A673 (cell line): Measurements from ENCODE around the gene TACC2. TPM values are rescaled to one million over a fixed set of nuclear protein-coding genes. Genes with fewer than 3 reads are reported as not detected.
"Not testable (repeated sequence)": the region's sequence is repeated elsewhere in the genome, so short reads cannot be mapped to it uniquely, and the experiment has no call there.

Experiments
- BruUV-seq: library from RNA; stranded (reverse); fragments of 400-500 nt; replicated peaks from 2 replicates; lab custom pipeline; 2021; lab: Mats Ljungman, UMichigan
- CTCF ChIA-PET: fragments of 300-600 bp; sonication (Branson Sonifier 250); formaldehyde crosslinking; loops from one replicate; lab custom pipeline; 2022; ENCODE audit warnings: antibody characterized with exemption; lab: Charles Lee
- POLR2A ChIA-PET: fragments of 300-600 bp; sonication (Branson Sonifier 250); formaldehyde crosslinking; loops from one replicate; lab custom pipeline; 2022; ENCODE audit warnings: antibody characterized with exemption; ENCODE audit not compliant: low non-redundant PET; lab: Charles Lee
- DNase-seq: peaks from one replicate; pipeline ENCODE4 v3.0.0-alpha.2; 2015; ENCODE audit warnings: low spot score
- H3K27ac ChIP-seq: fragments of 200-600 bp; sonication (generic); 2 replicates; pipeline ENCODE4 v1.5.1; 2016; ENCODE audit warnings: mixed run types, low read depth, mild to moderate bottlenecking, mixed read lengths, antibody characterized with exemption, low read length; ENCODE audit not compliant: poor library complexity, severe bottlenecking
- H3K27me3 ChIP-seq: fragments of 200-600 bp; sonication (generic); replicated peaks from 2 replicates; pipeline ENCODE4 v1.6.1; 2017; ENCODE audit warnings: mixed run types, low read depth, mild to moderate bottlenecking, mixed read lengths, antibody characterized with exemption, low read length; ENCODE audit not compliant: insufficient read depth, poor library complexity
- H3K36me3 ChIP-seq: fragments of 200-600 bp; sonication (generic); 2 replicates; pipeline ENCODE4 v1.6.1; 2016; ENCODE audit warnings: mixed run types, mild to moderate bottlenecking, mixed read lengths, antibody characterized with exemption, low read length; ENCODE audit not compliant: insufficient read depth, poor library complexity, severe bottlenecking
- H3K4me1 ChIP-seq: fragments of 200-600 bp; sonication (generic); 2 replicates; pipeline ENCODE4 v1.6.1; 2017; ENCODE audit warnings: mixed run types, mild to moderate bottlenecking, mixed read lengths, antibody characterized with exemption, low read length; ENCODE audit not compliant: insufficient read depth, poor library complexity, severe bottlenecking
- H3K4me3 ChIP-seq: fragments of 200-600 bp; sonication (generic); 2 replicates; pipeline ENCODE4 v1.5.1; 2016; ENCODE audit warnings: low read depth, mixed run types, mild to moderate bottlenecking, mixed read lengths, low read length; ENCODE audit not compliant: poor library complexity, severe bottlenecking
- H3K9me3 ChIP-seq: fragments of 200-600 bp; sonication (generic); 2 replicates; pipeline ENCODE4 v1.6.1; 2016; ENCODE audit warnings: mixed run types, low read depth, mild to moderate bottlenecking, mixed read lengths, antibody characterized with exemption, low read length; ENCODE audit not compliant: poor library complexity, severe bottlenecking
- EZH2 ChIP-seq: fragments of 200-600 bp; sonication (generic); IDR thresholded peaks from 2 replicates; pipeline ENCODE4 v1.6.1; 2017; ENCODE audit warnings: borderline replicate concordance, low read depth, mild to moderate bottlenecking, mixed read lengths, antibody characterized with exemption, low read length; ENCODE audit not compliant: poor library complexity, severe bottlenecking
- intact Hi-C: fragments of 100-400 bp; cut with micrococcal nuclease; formaldehyde crosslinking; loops from one replicate; pipeline ENCODE4 v1.10.0; 2022; ENCODE audit not compliant: unreplicated experiment
- total RNA-seq: library from RNA; stranded (reverse); gene quantifications from 2 replicates; pipeline ENCODE4 v1.2.3, GENCODE V29; 2021
- TF ChIP-seq, protein P1 (sequence below): fragments of 300-800, 200-600 bp; sonication (generic); conservative IDR thresholded peaks from 2 replicates; pipeline ENCODE4 v1.5.1; 2017; ENCODE audit warnings: low read depth, mild to moderate bottlenecking, antibody characterized with exemption, low read length, moderate library complexity, mixed read lengths

Gene TACC2
- total RNA-seq, 1 experiment from 2014 or later, result 0.62 TPM

DNA sequence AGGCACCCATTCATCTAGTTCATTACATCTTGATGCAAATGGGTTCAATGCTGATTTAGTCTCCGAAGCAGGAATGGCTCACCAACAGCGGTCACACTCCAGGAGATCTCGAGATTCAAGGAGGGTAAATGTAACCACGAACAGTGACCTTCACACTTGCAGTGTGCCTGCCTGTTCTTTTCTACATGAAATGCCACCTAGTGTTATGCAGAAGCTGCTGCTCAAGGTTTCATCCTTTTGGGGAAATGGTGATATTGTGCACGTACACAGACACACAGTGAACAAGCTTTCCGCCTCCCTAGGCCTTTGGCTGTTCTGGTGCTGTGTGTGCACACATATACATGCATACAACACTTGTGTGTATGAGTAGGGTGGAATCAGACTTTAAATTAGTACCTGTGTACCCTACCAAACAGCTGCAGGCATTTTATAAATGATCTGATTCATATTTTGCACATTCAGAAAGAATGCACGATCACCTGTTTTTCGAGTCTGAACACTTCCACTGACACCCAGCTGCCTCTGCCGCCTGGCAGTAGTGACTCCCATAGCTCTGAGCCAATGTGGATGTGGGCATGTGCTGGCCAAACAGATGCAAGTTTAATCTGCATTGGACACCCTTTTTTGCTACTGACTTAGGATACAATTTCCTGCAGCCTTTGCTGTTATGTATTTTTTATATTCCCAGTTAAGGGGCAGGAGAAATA is 100.5 kb downstream of the TACC2 start:
- no TSS peak for BruUV-seq
- peaks cover 80% of the 10 kb centered on the region for H3K27me3 ChIP-seq
- CTCF ChIA-PET, result no interaction called here

DNA sequence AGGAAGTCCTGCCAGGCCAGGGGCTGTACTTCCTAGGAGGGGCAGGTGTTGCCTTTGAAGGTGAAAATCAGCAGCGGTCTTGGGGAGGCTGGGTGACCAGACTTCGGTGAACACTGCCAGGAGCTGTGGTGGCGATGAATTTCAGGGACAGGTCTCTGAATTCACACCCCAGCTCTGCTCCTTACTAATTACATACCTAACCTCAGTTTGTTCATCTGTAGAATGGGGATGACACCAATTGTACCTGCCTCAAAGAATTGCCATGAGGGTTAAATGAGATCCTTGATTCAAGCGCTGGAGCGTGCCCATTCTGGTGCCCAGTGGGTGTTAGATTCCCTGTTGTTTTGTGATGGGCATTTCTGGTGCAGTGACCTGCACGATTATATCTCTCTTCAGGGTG is 102.8 kb downstream of the TACC2 start:
- TF ChIP-seq, protein P1, sequence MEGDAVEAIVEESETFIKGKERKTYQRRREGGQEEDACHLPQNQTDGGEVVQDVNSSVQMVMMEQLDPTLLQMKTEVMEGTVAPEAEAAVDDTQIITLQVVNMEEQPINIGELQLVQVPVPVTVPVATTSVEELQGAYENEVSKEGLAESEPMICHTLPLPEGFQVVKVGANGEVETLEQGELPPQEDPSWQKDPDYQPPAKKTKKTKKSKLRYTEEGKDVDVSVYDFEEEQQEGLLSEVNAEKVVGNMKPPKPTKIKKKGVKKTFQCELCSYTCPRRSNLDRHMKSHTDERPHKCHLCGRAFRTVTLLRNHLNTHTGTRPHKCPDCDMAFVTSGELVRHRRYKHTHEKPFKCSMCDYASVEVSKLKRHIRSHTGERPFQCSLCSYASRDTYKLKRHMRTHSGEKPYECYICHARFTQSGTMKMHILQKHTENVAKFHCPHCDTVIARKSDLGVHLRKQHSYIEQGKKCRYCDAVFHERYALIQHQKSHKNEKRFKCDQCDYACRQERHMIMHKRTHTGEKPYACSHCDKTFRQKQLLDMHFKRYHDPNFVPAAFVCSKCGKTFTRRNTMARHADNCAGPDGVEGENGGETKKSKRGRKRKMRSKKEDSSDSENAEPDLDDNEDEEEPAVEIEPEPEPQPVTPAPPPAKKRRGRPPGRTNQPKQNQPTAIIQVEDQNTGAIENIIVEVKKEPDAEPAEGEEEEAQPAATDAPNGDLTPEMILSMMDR, result no peak
- TF ChIP-seq EZH2, result no peak
- intact Hi-C loops, result no loop called here
- CTCF ChIA-PET, result no interaction called here
- H3K36me3 ChIP-seq, result no peaks in the 10 kb centered on the region
- BruUV-seq, result no TSS peak
- no peak overlapping the region for H3K4me3 ChIP-seq
- no peak overlapping the region for H3K27ac ChIP-seq
- no peaks in the 10 kb centered on the region for H3K9me3 ChIP-seq
- POLR2A ChIA-PET, result no interaction called here
- H3K27me3 ChIP-seq, result peaks cover 72% of the 10 kb centered on the region
- H3K4me1 ChIP-seq, result no peaks in the 10 kb centered on the region
- DNase-seq, result no peak

More for the DNA sequence above, 100.5 kb downstream of the TACC2 start:
- no peaks in the 10 kb centered on the region for H3K4me1 ChIP-seq
- TF ChIP-seq, protein P1, result no peak
- no peak for TF ChIP-seq EZH2
- H3K36me3 ChIP-seq, result no peaks in the 10 kb centered on the region
- H3K9me3 ChIP-seq, result no peaks in the 10 kb centered on the region
- POLR2A ChIA-PET, result no interaction called here
- intact Hi-C loops, result no loop called here
- no peak overlapping the region for H3K27ac ChIP-seq
- no peak overlapping the region for H3K4me3 ChIP-seq
- no peak for DNase-seq

DNA sequence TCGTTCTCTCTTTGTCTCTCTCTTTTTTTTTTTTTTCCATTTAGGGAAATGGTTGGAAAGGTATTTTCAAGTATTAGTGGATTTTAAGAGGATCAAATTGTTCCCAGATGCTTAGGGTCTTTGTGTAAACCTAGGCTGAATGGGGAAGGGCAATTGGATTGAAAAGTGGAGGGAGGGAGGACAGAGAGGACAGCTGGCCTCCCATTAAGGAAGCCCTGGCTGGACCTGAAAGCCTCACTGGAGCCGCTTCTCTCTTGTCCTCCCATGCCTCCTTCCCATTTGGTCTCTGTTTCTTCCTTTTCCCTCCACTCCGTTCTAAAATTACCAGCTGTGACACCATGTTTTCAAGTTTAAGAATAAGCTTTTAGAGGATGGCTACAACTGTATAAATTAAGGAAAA is 104.1 kb downstream of the TACC2 start:
- Histone ChIP-seq H3K36me3 (no peaks in the 10 kb centered on the region), H3K27ac (no peak overlapping the region), H3K4me3 (no peak overlapping the region), H3K4me1 (no peaks in the 10 kb centered on the region), H3K9me3 (no peaks in the 10 kb centered on the region), H3K27me3 (peaks cover 64% of the 10 kb centered on the region)
- intact Hi-C loops, result no loop called here
- no peak for TF ChIP-seq EZH2
- TF ChIP-seq, protein P1, result no peak
- no TSS peak for BruUV-seq
- ChIA-PET CTCF (no interaction called here), POLR2A (no interaction called here)
- DNase-seq, result no peak

DNA sequence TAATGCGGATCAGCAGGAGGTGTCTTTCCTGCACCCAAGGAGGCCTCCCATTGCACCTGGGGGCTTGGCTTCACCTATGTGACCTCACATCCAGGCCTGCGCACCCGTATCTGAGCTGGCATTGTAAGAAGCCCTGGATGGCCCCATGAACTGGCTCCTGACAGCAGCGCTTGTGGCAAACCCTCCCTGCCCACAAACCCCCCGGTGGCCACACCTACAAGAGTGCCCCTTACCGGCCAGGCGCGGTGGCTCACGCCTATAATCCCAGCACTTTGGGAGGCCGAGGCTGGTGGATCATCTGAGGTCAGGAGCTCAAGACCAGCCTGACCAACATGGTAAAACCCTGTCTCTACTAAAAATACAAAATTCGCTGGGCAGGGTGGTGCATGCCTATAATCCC is 107.2 kb downstream of the TACC2 start:
- H3K27ac ChIP-seq, DNase-seq, H3K4me3 ChIP-seq, H3K4me1 ChIP-seq, intact Hi-C loops, CTCF ChIA-PET, BruUV-seq, POLR2A ChIA-PET, H3K9me3 ChIP-seq, H3K36me3 ChIP-seq: not testable (repeated sequence)
- H3K27me3 ChIP-seq, result peaks cover 63% of the 10 kb centered on the region
